ENCODE measurements around the gene EIPR1. TPM values are rescaled to one million over a fixed set of nuclear protein-coding genes. Genes with fewer than 3 reads are reported as not detected.
"Not testable (repeated sequence)": the region's sequence is repeated elsewhere in the genome, so short reads cannot be mapped to it uniquely, and the experiment has no call there.

The EIPR1 gene
- total RNA-seq, 1 experiment from 2014 or later = 36.9 TPM

DNA sequence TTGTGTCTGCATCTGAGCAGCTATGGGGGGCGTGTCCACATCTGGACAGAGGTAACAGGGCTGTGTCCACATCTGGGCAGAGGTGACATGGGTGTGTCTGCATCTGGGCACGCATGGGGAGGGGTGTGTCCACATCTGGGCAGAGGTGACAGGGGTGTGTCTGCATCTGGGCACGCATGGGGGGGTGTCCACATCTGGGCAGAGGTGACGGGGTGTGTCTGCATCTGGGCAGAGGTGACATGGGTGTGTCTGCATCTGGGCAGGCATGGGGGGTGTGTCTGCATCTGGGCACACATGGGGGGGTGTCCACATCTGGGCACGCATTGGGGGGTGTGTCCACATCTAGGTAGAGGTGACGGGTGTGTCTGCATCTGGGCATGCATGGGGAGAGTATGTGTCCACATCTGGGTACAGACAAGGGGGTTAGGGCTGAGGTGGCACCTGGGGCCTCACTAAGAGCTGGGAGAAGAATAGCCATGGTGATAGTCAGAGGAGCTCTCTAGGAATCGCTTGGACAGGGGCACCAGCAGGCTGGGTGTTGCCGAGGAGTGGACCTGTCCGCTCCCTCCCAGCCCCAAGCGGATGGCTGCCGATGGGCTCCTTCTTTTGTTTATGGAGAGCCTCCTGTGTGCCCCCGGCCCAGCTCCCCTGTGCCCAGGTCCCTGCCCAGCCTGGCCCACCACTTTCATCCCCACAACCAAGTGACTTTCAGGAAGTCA lies 177.8 kb downstream of the EIPR1 start:
- intact Hi-C loops (cut with micrococcal nuclease; ENCODE audit: unreplicated experiment) = loop anchor here (10.0 kb wide), 1 partner anchor 105 kb away; no protein-coding TSS in a partner anchor
- Mint-ChIP-seq H3K4me3 (ENCODE audit: unreplicated experiment) (no peak overlapping the region), H3K27ac (ENCODE audit: unreplicated experiment) (no peak overlapping the region), H3K4me1 (ENCODE audit: low read depth, unreplicated experiment) (no peaks in the 10 kb centered on the region), H3K27me3 (ENCODE audit: insufficient read depth, unreplicated experiment) (no peaks in the 10 kb centered on the region), H3K36me3 (ENCODE audit: insufficient read depth, unreplicated experiment) (peaks cover 11% of the 10 kb centered on the region), H3K9me3 (ENCODE audit: unreplicated experiment) (no peaks in the 10 kb centered on the region)
- TF ChIP-seq, protein P1, sequence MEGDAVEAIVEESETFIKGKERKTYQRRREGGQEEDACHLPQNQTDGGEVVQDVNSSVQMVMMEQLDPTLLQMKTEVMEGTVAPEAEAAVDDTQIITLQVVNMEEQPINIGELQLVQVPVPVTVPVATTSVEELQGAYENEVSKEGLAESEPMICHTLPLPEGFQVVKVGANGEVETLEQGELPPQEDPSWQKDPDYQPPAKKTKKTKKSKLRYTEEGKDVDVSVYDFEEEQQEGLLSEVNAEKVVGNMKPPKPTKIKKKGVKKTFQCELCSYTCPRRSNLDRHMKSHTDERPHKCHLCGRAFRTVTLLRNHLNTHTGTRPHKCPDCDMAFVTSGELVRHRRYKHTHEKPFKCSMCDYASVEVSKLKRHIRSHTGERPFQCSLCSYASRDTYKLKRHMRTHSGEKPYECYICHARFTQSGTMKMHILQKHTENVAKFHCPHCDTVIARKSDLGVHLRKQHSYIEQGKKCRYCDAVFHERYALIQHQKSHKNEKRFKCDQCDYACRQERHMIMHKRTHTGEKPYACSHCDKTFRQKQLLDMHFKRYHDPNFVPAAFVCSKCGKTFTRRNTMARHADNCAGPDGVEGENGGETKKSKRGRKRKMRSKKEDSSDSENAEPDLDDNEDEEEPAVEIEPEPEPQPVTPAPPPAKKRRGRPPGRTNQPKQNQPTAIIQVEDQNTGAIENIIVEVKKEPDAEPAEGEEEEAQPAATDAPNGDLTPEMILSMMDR (IDR thresholded peaks at IDR 0.05; ENCODE audit: insufficient read depth in 1 of 2, low read depth in 1 of 2, low read length in 1 of 2, severe bottlenecking in 1 of 2, unreplicated experiment in 1 of 2) = no peak
- no peaks in the 10 kb centered on the region for H3K36me3 ChIP-seq (ENCODE audit: control insufficient read depth, insufficient read depth, low read length)
- ChIA-PET POLR2A (no interaction called here), CTCF (no interaction called here)
- H3K4me3 ChIP-seq (ENCODE audit: low read depth, low read length) = no peak overlapping the region
- no peaks in the 10 kb centered on the region for H3K27me3 ChIP-seq (replicated peaks; ENCODE audit: control insufficient read depth, insufficient read depth, low read length)
- BruUV-seq (replicated peaks) = no TSS peak
- no peak for DNase-seq
- peaks cover 6% of the 10 kb centered on the region; the same call in 1 of the 2 replicates for H3K4me1 ChIP-seq
- H3K9me3 ChIP-seq = no peaks in the 10 kb centered on the region

DNA sequence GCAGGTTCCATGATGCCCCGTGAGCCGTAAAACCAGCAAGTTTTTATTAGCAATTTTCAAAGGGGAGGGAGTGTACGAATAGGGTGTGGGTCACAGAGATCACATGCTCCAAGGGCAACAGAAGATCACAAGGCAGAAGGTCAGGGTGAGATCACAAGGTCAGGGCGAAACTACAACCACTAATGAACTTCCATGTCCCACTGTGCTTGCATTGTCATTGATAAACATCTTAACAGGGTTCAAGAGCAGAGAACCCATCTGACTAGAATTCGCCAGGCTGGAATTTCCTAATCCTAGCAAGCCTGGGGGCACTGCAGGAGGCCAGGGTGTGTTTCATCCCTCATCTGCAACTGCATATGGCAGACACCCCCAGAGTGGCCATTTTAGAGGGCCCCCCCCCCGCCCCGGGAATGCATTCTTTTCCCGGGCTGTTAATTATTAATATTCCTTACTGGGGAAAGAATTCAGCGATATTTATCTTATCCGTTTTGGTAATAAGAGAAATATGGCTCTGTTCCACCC lies 178.9 kb downstream of the EIPR1 start:
- H3K36me3 ChIP-seq (ENCODE audit: control insufficient read depth, insufficient read depth, low read length); H3K4me1 ChIP-seq; BruUV-seq (replicated peaks); CTCF ChIA-PET; H3K9me3 ChIP-seq; intact Hi-C loops (cut with micrococcal nuclease; ENCODE audit: unreplicated experiment); H3K4me3 ChIP-seq (ENCODE audit: low read depth, low read length); DNase-seq; H3K4me3 Mint-ChIP-seq (ENCODE audit: unreplicated experiment); H3K9me3 Mint-ChIP-seq (ENCODE audit: unreplicated experiment); POLR2A ChIA-PET; H3K27me3 ChIP-seq (replicated peaks; ENCODE audit: control insufficient read depth, insufficient read depth, low read length); H3K27me3 Mint-ChIP-seq (ENCODE audit: insufficient read depth, unreplicated experiment); H3K27ac Mint-ChIP-seq (ENCODE audit: unreplicated experiment); H3K4me1 Mint-ChIP-seq (ENCODE audit: low read depth, unreplicated experiment): not testable (repeated sequence)
- peaks cover 11% of the 10 kb centered on the region for H3K36me3 Mint-ChIP-seq (ENCODE audit: insufficient read depth, unreplicated experiment)

DNA sequence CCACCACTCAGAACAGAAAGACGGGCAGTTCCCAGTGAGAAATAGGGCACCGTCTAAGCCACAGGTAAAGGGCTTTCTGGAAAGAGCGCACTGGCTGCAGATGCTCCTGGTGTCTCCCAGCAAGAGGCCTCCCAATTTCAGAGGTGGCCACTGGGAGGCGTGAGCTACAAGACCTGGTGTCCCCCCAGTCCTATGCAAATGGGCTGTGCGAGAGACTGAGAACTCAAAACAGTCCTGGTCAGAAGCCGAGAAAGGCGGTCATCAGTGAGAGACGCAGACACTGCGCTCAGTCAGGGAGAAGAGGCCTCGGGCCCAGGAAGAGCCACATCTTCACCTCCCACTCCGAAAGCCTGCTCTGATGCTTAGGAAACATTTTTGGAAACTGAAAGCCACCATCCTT lies 179.5 kb downstream of the EIPR1 start:
- intact Hi-C loops (cut with micrococcal nuclease; ENCODE audit: unreplicated experiment) = no loop called here
- Mint-ChIP-seq H3K36me3 (ENCODE audit: insufficient read depth, unreplicated experiment) (peaks cover 11% of the 10 kb centered on the region), H3K4me3 (ENCODE audit: unreplicated experiment) (no peak overlapping the region), H3K4me1 (ENCODE audit: low read depth, unreplicated experiment) (no peaks in the 10 kb centered on the region), H3K27me3 (ENCODE audit: insufficient read depth, unreplicated experiment) (no peaks in the 10 kb centered on the region), H3K9me3 (ENCODE audit: unreplicated experiment) (no peaks in the 10 kb centered on the region), H3K27ac (ENCODE audit: unreplicated experiment) (no peak overlapping the region)
- BruUV-seq (replicated peaks) = no TSS peak
- POLR2A ChIA-PET = no interaction called here
- no peak for DNase-seq
- Histone ChIP-seq H3K27me3 (replicated peaks; ENCODE audit: control insufficient read depth, insufficient read depth, low read length) (no peaks in the 10 kb centered on the region), H3K4me1 (peaks cover 6% of the 10 kb centered on the region; the same call in 1 of the 2 replicates), H3K36me3 (ENCODE audit: control insufficient read depth, insufficient read depth, low read length) (no peaks in the 10 kb centered on the region), H3K4me3 (ENCODE audit: low read depth, low read length) (no peak overlapping the region), H3K9me3 (no peaks in the 10 kb centered on the region)
- TF ChIP-seq, protein P1 (IDR thresholded peaks at IDR 0.05; ENCODE audit: insufficient read depth in 1 of 2, low read depth in 1 of 2, low read length in 1 of 2, severe bottlenecking in 1 of 2, unreplicated experiment in 1 of 2) = no peak
- CTCF ChIA-PET = no interaction called here
